WTC11 (cell line): ENCODE results near the gene WWOX.

Source experiments
- SOX15 ChIP-seq: fragments of 250-450 bp; sonication (Bioruptor Pico); IDR thresholded peaks from 2 replicates; pipeline ENCODE4 v1.9.0; 2021; ENCODE audit warnings: mild to moderate bottlenecking
- ZBTB21 ChIP-seq: sonication (generic); formaldehyde crosslinking; IDR thresholded peaks from 2 replicates; pipeline ENCODE4 v1.8.1; 2023; ENCODE audit warnings: mild to moderate bottlenecking, missing genetic modification reagents, borderline replicate concordance
- TF ChIP-seq, protein P1 (sequence below): fragments of 200-600 bp; IDR thresholded peaks from 2 replicates; pipeline ENCODE4 v1.8.0; 2022; ENCODE audit warnings: antibody characterized with exemption
- TF ChIP-seq, protein P2 (sequence below): sonication (generic); formaldehyde crosslinking; IDR thresholded peaks from 2 replicates; pipeline ENCODE4 v1.8.1; 2022; ENCODE audit warnings: low read depth, mild to moderate bottlenecking, moderate library complexity, missing genetic modification reagents, borderline replicate concordance
- TF ChIP-seq, protein P3 (sequence below): sonication (generic); formaldehyde crosslinking; IDR thresholded peaks from 2 replicates; pipeline ENCODE4 v1.8.0; 2022; ENCODE audit warnings: mild to moderate bottlenecking, missing genetic modification reagents
- TF ChIP-seq, protein P4 (sequence below): fragments of 250-450 bp; sonication (Bioruptor Pico); IDR thresholded peaks from 2 replicates; pipeline ENCODE4 v2.1.2; 2022; ENCODE audit warnings: mild to moderate bottlenecking, moderate library complexity

DNA sequence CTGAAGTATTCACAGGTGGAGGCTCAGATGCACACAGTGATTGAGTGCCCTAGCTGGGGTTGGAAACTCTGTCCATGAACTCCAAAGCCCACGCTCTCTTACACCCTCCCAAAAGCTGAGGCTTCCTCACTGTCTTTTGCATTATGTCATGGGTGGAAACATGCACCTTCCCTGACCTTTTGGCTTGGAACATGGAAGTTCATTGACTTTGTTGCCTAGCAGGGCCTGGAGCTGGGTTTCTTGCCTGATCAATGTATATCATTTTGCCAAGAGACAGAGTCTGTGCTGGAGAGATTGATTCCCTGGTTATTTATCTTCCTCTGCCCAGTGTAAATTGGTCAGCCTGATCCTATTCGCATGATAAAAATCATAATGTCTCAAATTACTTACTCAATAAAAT lies 942.7 kb downstream of the WWOX start:
- TF ChIP-seq, protein P1, sequence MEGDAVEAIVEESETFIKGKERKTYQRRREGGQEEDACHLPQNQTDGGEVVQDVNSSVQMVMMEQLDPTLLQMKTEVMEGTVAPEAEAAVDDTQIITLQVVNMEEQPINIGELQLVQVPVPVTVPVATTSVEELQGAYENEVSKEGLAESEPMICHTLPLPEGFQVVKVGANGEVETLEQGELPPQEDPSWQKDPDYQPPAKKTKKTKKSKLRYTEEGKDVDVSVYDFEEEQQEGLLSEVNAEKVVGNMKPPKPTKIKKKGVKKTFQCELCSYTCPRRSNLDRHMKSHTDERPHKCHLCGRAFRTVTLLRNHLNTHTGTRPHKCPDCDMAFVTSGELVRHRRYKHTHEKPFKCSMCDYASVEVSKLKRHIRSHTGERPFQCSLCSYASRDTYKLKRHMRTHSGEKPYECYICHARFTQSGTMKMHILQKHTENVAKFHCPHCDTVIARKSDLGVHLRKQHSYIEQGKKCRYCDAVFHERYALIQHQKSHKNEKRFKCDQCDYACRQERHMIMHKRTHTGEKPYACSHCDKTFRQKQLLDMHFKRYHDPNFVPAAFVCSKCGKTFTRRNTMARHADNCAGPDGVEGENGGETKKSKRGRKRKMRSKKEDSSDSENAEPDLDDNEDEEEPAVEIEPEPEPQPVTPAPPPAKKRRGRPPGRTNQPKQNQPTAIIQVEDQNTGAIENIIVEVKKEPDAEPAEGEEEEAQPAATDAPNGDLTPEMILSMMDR, result no peak
- TF ChIP-seq SOX15, result no peak
- TF ChIP-seq, protein P2, sequence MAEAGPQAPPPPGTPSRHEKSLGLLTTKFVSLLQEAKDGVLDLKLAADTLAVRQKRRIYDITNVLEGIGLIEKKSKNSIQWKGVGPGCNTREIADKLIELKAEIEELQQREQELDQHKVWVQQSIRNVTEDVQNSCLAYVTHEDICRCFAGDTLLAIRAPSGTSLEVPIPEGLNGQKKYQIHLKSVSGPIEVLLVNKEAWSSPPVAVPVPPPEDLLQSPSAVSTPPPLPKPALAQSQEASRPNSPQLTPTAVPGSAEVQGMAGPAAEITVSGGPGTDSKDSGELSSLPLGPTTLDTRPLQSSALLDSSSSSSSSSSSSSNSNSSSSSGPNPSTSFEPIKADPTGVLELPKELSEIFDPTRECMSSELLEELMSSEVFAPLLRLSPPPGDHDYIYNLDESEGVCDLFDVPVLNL (CRISPR knock-in tag), result no peak
- TF ChIP-seq, protein P3, sequence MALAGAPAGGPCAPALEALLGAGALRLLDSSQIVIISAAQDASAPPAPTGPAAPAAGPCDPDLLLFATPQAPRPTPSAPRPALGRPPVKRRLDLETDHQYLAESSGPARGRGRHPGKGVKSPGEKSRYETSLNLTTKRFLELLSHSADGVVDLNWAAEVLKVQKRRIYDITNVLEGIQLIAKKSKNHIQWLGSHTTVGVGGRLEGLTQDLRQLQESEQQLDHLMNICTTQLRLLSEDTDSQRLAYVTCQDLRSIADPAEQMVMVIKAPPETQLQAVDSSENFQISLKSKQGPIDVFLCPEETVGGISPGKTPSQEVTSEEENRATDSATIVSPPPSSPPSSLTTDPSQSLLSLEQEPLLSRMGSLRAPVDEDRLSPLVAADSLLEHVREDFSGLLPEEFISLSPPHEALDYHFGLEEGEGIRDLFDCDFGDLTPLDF (CRISPR knock-in tag), result no peak
- TF ChIP-seq, protein P4, sequence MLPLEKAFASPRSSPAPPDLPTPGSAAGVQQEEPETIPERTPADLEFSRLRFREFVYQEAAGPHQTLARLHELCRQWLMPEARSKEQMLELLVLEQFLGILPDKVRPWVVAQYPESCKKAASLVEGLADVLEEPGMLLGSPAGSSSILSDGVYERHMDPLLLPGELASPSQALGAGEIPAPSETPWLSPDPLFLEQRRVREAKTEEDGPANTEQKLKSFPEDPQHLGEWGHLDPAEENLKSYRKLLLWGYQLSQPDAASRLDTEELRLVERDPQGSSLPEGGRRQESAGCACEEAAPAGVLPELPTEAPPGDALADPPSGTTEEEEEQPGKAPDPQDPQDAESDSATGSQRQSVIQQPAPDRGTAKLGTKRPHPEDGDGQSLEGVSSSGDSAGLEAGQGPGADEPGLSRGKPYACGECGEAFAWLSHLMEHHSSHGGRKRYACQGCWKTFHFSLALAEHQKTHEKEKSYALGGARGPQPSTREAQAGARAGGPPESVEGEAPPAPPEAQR (CRISPR knock-in tag), result no peak
- no peak for TF ChIP-seq ZBTB21
